ENCODE measurements around the gene CPZ.
A peak's percentile ranks its signal among the peaks of the same experiment; 100 is the strongest.

Gene CPZ

GRCh38 chr4:8664976-8665375, 72.4 kb downstream of the CPZ start:
- intact Hi-C loops (cut with DNase I) = no loop called here
- DNase-seq = peak in 2 of 10 donors; percentile 3 to 8

DNA sequence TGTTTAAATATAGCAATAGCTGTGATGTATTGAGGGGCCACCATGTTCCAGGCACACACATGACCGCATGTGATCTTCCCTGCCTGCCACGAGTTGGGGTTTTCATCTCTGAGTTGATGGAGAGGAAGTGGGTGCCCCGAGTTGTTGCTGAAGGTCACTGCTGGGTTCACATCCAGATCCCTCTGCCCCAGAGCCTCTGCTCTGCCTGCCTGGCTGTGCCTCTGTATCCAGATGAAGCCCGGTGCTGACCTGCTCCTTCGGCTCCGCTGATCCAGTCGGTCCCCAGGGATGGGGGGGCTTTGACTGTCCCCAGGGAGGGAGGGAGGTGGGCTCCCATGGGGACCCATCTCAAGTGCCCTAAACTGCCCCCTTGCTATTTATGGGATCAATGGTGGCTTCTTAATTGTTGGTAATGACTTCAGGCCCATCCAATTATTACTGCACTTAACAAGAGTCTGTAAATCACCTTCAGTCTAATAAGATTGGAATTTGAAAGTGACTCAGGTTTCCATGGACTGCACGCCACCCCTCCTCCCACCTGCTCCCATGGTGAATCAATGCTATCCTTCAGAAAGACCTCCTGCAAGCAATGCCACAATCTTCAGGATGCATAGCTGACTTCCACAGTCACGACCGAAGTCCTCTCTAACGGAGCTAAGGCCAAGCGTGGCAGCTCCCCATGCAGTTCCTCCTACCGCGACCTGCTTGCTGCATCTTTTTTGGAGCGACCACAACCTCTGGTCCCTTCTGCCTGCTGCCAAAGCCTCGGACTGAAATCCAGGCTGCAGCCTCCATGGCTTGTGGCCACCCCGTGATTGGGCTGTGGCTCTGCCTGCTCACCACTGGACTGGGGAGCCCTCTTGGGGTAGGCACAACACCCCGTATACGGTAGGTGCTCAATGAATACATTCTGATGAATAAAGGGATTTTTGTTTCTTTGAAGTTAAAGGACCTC, 73.1 kb downstream of the CPZ start:
- intact Hi-C loops (cut with DNase I) = no loop called here
- peak in 3 of 10 donors; percentile 21 to 67 (median 46) for DNase-seq

DNA sequence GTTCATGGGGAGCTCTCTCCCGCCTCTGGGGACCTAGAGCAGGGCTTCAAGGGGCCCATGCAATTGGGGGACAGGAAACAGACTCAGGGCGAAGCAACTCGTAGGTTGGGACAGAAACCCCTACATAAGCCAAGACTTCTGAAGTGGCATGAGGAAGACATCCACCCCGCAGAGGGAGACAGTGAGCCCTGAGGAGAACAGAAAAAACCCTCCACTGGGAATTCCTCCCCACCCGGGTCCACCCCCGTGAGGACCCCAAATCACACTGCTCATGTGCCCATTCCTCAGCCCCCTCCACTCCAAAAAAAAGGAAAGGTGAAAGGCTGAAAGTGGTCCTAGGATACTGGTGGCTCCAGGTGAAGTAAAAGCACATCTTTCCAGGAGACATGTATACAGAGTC, 74.0 kb downstream of the CPZ start:
- peak in 2 of 10 donors; percentile 10 to 32 for DNase-seq
- intact Hi-C loops (cut with DNase I) = no loop called here

Data from posterior cingulate gyrus (tissue), 11 donors.